ENCODE measurements around the gene INPP4A.

DNA sequence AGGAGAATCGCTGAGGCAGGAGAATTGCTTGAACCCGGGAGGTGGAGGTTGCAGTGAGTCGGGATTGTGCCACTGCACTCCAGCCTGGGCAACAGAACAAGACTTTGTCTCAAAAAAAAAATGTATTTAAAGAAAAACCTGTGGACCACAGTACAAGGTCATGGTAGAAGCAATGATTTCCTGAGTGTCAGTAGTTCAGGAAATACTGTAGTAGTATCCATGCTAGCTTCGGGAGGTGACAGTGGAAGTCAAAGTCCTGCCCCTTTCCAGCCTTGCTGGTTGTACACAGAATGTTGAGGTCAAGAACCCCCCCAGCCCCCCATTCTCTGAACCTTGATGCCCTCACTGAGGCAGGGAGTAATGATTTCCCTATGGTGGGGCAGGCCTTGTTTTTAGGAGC is 56.6 kb downstream of the INPP4A start:
- TF ChIP-seq EP300 (IDR thresholded peaks at IDR 0.05) = no peak
- TF ChIP-seq, protein P1, sequence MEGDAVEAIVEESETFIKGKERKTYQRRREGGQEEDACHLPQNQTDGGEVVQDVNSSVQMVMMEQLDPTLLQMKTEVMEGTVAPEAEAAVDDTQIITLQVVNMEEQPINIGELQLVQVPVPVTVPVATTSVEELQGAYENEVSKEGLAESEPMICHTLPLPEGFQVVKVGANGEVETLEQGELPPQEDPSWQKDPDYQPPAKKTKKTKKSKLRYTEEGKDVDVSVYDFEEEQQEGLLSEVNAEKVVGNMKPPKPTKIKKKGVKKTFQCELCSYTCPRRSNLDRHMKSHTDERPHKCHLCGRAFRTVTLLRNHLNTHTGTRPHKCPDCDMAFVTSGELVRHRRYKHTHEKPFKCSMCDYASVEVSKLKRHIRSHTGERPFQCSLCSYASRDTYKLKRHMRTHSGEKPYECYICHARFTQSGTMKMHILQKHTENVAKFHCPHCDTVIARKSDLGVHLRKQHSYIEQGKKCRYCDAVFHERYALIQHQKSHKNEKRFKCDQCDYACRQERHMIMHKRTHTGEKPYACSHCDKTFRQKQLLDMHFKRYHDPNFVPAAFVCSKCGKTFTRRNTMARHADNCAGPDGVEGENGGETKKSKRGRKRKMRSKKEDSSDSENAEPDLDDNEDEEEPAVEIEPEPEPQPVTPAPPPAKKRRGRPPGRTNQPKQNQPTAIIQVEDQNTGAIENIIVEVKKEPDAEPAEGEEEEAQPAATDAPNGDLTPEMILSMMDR (IDR thresholded peaks at IDR 0.05) = no peak
